HG02970 (cell line): Measurements from ENCODE around the gene PCBP3.

Experiments used
- ATAC-seq: cut with Tn5 transposase; IDR thresholded peaks from one replicate; pipeline ENCODE4 v1.9.1; 2021; ENCODE audit warnings: mild to moderate bottlenecking, moderate library complexity, moderate number of reproducible peaks; ENCODE audit not compliant: unreplicated experiment, low FRiP score

PCBP3 gene

DNA sequence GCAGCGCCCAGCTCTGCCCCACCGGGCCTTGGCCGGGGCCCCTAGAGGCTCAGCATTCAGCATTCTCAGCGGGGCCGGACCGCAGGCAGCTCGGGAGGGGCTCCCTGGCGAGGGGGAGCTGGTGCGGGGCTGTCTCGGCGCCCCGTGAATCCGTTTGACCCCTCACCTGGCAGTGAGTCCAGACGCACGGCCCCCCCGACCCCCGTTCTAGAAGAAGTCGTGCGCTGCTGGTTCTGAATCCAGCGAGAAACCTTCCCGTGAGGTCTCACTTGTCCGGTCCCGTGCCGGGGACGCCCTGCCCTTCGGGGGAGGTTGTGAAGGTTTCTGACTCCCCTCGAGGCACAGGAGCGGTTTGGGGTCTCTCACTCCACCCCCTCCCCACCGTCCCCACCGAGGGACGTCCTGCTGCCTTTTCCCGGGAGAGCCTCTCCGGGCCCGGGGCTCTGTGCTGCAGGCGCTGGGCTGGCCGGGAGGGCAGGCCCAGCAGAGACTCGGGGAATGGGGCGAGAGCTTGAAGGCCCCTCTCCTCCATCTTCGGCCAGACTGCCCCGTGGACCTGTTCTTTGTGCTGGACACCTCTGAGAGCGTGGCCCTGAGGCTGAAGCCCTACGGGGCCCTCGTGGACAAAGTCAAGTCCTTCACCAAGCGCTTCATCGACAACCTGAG, 338.7 kb downstream of the PCBP3 start:
- ATAC-seq, result no peak

GRCh38 chr21:45982758-45983648, 339.5 kb downstream of the PCBP3 start:
- no peak for ATAC-seq

GRCh38 chr21:45983649-45983965, 340.1 kb downstream of the PCBP3 start:
- no peak for ATAC-seq

DNA sequence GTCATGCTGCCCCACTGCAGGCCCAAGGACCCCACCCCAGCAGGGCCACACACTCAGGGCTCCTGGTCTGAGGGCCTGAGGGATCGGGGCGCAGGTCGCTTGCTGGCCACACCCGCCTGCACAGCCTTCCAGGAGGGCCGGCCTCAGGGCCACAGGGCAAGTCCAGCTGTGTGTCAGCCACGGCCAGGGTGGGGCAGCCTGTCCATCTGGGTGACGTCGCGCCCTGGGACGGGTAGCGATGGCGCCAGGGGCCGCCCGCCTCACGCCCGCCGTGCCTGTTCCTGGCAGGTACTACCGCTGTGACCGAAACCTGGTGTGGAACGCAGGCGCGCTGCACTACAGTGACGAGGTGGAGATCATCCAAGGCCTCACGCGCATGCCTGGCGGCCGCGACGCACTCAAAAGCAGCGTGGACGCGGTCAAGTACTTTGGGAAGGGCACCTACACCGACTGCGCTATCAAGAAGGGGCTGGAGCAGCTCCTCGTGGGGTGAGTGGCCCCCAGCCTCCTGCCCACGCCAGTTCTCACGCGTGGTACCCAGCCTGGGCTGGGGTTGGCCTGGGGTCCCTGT, 340.5 kb downstream of the PCBP3 start:
- no peak for ATAC-seq

DNA sequence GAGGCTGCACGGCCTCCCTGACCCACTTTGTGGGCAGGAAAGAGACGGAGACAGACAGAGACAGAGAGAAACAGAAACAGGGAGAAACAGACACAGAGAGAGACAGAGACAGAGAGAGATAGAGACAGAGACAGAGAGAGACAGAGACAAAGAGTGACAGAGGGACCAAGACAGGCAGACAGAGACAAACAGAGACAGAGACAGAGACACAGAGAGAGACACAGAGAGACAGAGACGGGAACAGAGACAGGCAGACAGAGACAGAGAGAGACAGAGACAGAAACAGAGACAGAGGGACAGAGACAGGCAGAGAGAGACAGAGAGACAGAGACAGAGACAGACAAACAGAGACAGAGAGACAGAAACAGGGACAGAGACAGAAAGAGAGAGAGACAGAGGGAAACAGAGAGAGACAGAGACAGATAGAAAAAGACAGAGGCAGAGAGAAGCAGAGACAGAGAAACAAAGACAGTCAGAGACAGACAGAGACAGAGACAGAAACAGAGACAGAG, 341.1 kb downstream of the PCBP3 start:
- no peak for ATAC-seq

- no peak for ATAC-seq
These were observed 342.2 kb downstream of the PCBP3 start for GRCh38 chr21:45985471-45986315.

DNA sequence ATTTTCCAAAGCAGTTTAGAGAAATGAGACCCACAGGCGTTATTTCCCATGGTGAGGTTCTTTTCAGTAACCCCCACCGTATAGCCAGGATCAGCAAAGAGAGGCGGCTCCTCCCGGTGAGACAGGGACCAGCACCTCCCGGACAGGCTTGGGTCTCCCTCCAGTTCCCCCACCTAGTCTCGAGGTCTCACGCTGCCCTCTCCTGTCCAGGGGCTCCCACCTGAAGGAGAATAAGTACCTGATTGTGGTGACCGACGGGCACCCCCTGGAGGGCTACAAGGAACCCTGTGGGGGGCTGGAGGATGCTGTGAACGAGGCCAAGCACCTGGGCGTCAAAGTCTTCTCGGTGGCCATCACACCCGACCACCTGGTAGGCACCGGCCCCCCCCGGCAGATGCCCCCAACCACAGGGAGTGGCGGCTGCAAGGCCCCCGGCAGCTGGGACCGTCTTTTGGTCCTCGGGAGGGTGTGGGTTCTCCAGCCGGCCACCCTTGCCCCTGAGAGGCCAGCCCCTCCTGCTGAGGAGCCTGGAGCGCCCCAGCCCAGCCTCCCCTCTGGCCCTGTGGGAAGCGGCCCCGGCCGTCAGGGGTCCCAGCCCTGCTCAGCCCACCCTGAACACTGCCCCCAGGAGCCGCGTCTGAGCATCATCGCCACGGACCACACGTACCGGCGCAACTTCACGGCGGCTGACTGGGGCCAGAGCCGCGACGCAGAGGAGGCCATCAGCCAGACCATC, 343.0 kb downstream of the PCBP3 start:
- ATAC-seq, result no peak

GRCh38 chr21:45987121-45987711, 343.7 kb downstream of the PCBP3 start:
- no peak for ATAC-seq

DNA sequence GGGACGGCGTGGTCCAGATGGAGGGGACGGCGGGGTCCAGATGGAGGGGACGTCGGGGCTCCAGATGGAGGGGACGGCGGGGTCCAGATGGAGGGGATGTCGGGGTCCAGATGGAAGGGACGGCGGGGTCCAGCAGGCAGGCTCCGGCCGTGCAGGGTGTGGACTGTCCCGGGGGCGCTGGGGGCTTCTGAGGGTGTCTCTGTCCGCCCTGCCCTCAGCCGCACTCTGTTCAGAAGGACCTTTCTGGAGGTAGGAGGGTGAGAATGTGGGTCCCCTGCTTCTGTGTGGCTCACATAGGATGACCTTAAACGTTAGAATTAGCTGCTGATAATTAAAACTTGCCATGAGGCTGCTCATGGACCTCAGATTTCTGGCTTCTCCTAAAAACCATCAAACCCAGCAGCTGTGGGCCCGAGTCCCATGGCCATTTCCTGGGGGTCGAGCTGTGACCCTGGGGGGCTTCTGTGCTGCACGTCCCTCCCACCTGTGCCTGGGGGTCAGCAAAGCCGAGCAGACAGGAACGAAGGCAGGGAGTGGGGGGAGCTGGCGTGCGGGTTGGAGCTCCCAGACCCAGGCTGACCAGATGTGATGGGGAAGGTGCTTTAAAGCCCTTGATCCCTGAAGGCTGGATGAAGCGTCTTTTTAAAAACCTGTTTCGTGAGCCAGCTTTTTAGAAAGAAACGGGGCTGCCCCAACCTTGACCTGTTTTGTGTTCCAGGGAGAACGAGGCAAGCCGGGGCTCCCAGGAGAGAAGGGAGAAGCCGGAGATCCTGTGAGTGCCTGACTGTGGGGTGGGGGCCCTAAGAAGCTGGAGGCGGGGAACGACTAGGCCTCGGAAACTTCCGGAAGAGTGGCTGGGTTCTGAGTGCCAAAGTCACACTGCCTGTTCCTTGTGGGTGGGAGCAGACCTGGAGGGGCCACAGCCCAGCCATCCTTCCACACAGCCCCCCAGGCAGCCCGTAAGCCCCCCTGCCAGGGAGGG, 345.1 kb downstream of the PCBP3 start:
- no peak for ATAC-seq

- no peak for ATAC-seq
These were observed 346.0 kb downstream of the PCBP3 start for GRCh38 chr21:45989355-45990048.

DNA sequence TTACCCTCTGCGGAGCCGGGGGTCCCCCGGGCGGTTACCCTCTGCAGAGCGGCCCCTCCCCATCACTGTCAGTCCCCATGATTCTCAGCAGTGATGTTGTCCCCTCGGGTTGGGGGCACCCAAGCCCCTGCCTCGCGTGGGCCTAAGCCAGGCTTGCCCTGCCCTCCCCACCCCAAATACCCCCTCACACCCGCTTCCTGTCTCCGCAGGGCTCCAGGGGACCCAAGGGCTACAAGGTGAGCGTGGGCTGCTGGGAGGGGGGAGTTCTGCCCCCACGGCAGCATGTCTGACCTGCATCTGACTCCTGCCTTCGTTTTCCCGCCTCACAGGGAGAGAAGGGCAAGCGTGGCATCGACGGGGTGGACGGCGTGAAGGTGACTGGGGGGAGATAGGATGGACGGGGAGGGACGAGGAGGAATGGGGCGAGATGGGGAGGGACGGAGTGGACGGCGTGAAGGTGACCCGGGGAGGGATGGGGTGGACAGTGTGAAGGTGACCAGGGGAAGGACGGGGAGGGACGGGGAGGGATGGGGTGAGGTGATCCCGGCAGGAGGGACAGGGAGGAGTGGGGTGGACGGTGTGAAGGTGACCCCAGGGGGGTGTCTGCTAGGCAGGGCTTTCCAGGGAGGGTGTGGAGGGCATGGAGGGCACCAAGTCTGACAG, 346.7 kb downstream of the PCBP3 start:
- ATAC-seq, result no peak

DNA sequence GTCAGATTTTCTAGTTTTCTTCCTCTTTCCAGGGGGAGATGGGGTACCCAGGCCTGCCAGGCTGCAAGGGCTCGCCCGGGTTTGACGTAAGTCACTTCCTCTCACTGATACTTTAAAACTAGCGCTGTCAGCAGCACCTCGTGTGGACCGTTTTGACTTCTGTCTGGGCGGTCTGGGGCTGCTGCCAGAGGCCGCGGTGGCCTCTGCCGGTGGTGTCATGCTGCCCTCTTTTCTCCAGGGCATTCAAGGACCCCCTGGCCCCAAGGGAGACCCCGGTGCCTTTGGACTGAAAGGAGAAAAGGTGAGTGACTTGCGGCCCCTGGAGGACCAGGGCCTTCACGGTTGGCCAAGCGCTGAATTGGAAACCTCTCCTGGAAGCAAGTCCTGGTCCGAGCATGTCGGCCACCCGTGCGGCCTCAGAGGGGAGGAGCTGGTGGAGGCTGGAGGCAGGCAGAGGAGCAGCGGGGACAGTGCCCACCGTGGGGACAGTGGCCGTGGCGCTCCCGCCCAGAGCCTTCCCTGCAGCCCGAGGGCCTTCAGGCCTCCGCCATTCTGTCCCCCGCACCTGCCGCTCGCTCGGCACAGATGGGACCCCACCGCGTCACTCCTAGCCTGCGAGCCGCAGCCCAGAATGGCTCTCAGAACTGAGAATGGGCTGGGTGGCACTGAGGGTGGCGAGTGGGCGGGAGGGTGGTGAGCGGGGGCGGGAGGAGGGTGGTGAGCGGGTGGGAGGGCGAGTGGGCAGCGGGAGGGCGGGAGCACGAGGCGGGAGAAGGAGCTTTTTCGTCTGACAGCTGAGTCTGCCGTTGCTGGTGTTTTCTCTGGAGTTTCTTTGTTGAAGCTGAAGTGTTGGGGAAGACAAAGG, 347.4 kb downstream of the PCBP3 start:
- no peak for ATAC-seq

DNA sequence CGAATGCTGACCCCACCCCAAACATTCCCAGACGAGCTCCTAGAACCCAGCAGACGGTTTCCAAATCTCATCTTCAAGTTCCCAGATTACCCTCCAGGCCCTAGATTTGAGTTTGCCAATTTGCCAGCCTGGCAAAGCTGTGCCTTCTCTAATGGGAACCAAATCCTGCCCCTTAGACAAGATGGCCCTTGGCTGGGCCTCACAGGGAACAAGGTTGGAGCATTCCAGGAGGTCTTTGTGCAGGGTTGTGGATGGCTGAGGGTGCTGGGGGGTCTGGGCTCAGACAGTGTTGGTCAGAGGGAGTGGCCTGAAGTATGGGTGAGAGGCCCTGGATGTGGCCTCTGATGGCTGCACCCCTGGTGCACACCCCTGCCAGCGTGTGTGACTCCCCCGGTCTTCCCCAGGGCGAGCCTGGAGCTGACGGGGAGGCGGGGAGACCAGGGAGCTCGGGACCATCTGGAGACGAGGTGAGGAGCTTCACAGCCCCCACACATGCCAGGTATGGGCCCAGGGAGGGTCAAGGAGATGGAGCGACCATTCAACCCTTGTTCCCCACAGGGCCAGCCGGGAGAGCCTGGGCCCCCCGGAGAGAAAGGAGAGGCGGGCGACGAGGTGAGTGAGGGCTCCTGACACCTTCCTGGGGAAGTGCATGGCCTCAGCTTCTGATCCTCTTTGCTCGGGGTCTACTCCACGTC, 348.2 kb downstream of the PCBP3 start:
- no peak for ATAC-seq
